ENCODE results near the gene AQR.
A peak's percentile ranks its signal among the peaks of the same experiment; 100 is the strongest.

The AQR gene

GRCh38 chr15:34890424-34890823 lies 79.1 kb downstream of the AQR start:
- Histone ChIP-seq H3K27me3 (replicated peaks) (no peaks in the 10 kb centered on the region), H3K36me3 (replicated peaks) (peaks cover 8% of the 10 kb centered on the region), H3K4me3 (ENCODE audit: low read depth, low read length) (no peak overlapping the region), H3K27ac (no peak overlapping the region)
- no peak for DNase-seq
- in situ Hi-C loops (cut with HindIII; ENCODE audit: low pct_ligation_motif_present, low sequenced_read_pairs): no loop called here
- TF ChIP-seq, protein P1, sequence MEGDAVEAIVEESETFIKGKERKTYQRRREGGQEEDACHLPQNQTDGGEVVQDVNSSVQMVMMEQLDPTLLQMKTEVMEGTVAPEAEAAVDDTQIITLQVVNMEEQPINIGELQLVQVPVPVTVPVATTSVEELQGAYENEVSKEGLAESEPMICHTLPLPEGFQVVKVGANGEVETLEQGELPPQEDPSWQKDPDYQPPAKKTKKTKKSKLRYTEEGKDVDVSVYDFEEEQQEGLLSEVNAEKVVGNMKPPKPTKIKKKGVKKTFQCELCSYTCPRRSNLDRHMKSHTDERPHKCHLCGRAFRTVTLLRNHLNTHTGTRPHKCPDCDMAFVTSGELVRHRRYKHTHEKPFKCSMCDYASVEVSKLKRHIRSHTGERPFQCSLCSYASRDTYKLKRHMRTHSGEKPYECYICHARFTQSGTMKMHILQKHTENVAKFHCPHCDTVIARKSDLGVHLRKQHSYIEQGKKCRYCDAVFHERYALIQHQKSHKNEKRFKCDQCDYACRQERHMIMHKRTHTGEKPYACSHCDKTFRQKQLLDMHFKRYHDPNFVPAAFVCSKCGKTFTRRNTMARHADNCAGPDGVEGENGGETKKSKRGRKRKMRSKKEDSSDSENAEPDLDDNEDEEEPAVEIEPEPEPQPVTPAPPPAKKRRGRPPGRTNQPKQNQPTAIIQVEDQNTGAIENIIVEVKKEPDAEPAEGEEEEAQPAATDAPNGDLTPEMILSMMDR (IDR thresholded peaks at IDR 0.05; ENCODE audit: low read depth, low read length, missing control alignments): no peak

GRCh38 chr15:34889476-34889875 lies 80.1 kb downstream of the AQR start:
- Histone ChIP-seq H3K27me3 (replicated peaks) (no peaks in the 10 kb centered on the region), H3K4me3 (ENCODE audit: low read depth, low read length) (no peak overlapping the region), H3K27ac (no peak overlapping the region), H3K36me3 (replicated peaks) (peaks cover 9% of the 10 kb centered on the region)
- DNase-seq: no peak
- TF ChIP-seq, protein P1 (IDR thresholded peaks at IDR 0.05; ENCODE audit: low read depth, low read length, missing control alignments): no peak
- in situ Hi-C loops (cut with HindIII; ENCODE audit: low pct_ligation_motif_present, low sequenced_read_pairs): no loop called here

GRCh38 chr15:34886134-34886533 lies 83.4 kb downstream of the AQR start:
- H3K36me3 ChIP-seq (replicated peaks): peaks cover 5% of the 10 kb centered on the region
- DNase-seq: no peak
- H3K27ac ChIP-seq: no peak overlapping the region
- TF ChIP-seq, protein P1 (IDR thresholded peaks at IDR 0.05; ENCODE audit: low read depth, low read length, missing control alignments): no peak
- in situ Hi-C loops (cut with HindIII; ENCODE audit: low pct_ligation_motif_present, low sequenced_read_pairs): no loop called here
- H3K4me3 ChIP-seq (ENCODE audit: low read depth, low read length): no peak overlapping the region
- H3K27me3 ChIP-seq (replicated peaks): no peaks in the 10 kb centered on the region

- in situ Hi-C loops (cut with HindIII; ENCODE audit: low pct_ligation_motif_present, low sequenced_read_pairs): no loop called here
- Histone ChIP-seq H3K4me3 (ENCODE audit: low read depth, low read length) (no peak overlapping the region), H3K36me3 (replicated peaks) (peaks cover 9% of the 10 kb centered on the region)
These were observed 85.9 kb downstream of the AQR start for GRCh38 chr15:34883633-34884032.

DNA sequence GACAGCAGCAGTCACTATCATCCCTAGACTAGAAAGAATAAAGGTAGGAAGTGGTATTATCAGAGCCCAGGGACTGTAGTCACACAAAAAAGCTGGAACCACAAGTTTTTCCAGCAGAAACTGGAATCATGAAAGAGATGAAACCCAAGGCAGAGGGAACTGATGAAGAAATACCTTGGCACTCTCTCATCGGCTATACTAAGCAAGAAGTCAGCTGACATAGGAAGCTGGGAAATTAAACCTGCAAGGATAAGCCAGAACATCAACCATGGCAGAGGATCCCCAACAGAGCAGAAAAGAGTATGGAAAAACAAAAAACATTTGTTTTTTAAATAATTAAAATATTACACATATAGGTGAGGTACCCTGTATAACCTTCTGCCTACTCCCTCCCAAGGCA lies 86.5 kb downstream of the AQR start:
- H3K27me3 ChIP-seq (replicated peaks): no peaks in the 10 kb centered on the region
- TF ChIP-seq, protein P1 (IDR thresholded peaks at IDR 0.05; ENCODE audit: low read depth, low read length, missing control alignments): no peak
- in situ Hi-C loops (cut with HindIII; ENCODE audit: low pct_ligation_motif_present, low sequenced_read_pairs): no loop called here
- no peak overlapping the region for H3K27ac ChIP-seq
- no peak for DNase-seq
- H3K36me3 ChIP-seq (replicated peaks): peaks cover 9% of the 10 kb centered on the region
- H3K4me3 ChIP-seq (ENCODE audit: low read depth, low read length): no peak overlapping the region

More at GRCh38 chr15:34883633-34884032, 85.9 kb downstream of the AQR start:
- DNase-seq: peak; percentile 23
- TF ChIP-seq, protein P1 (IDR thresholded peaks at IDR 0.05; ENCODE audit: low read depth, low read length, missing control alignments): no peak
- no peak overlapping the region for H3K27ac ChIP-seq
- no peaks in the 10 kb centered on the region for H3K27me3 ChIP-seq (replicated peaks)

GRCh38 chr15:34879107-34879506 lies 90.4 kb downstream of the AQR start:
- H3K27ac ChIP-seq: no peak overlapping the region
- TF ChIP-seq, protein P1 (IDR thresholded peaks at IDR 0.05; ENCODE audit: low read depth, low read length, missing control alignments): no peak
- peaks cover 11% of the 10 kb centered on the region for H3K36me3 ChIP-seq (replicated peaks)
- in situ Hi-C loops (cut with HindIII; ENCODE audit: low pct_ligation_motif_present, low sequenced_read_pairs): no loop called here
- no peaks in the 10 kb centered on the region for H3K27me3 ChIP-seq (replicated peaks)
- DNase-seq: no peak
- no peak overlapping the region for H3K4me3 ChIP-seq (ENCODE audit: low read depth, low read length)

Data from brain microvascular endothelial cell (primary cell).